ENCODE data around the gene MCC. TPM values are rescaled to one million over a fixed set of nuclear protein-coding genes. Genes with fewer than 3 reads are reported as not detected.

Gene MCC
- total RNA-seq, 4 donors from 2014 or later = 6.8 to 11.9 (median 9.0) TPM

GRCh38 chr5:113034182-113034773, 454.0 kb downstream of the MCC start:
- Histone ChIP-seq H3K36me3 (no peaks in the 10 kb centered on the region), H3K9me3 (no peaks in the 10 kb centered on the region), H3K4me3 (no peak overlapping the region), H3K27me3 (no peaks in the 10 kb centered on the region), H3K27ac (no peak overlapping the region), H3K4me1 (peaks cover 4 to 6% of the 10 kb centered on the region in 2 donors)
- no peak for TF ChIP-seq POLR2A (IDR thresholded peaks at IDR 0.05)
- TF ChIP-seq CTCF (IDR thresholded peaks at IDR 0.05 in 4 of 5, conservative IDR thresholded peaks at IDR 0.05 in 1 of 5) = no peak
- intact Hi-C loops (cut with DNase I; ENCODE audit: low total_unique reads) (no loop called here), in situ Hi-C loops (cut with MboI; ENCODE audit: low sequenced_read_pairs in 4 of 4) (loop anchor here in 1 of 4 donors (25.0 kb wide), 1 partner anchor 478 kb away; the partner anchor contains the start of gene YTHDC2)
- DNase-seq = no peak
- no peak for ATAC-seq

GRCh38 chr5:113031557-113031956, 456.7 kb downstream of the MCC start:
- no peak for DNase-seq
- TF ChIP-seq POLR2A (IDR thresholded peaks at IDR 0.05) (no peak), CTCF (IDR thresholded peaks at IDR 0.05 in 4 of 5, conservative IDR thresholded peaks at IDR 0.05 in 1 of 5) (no peak)
- ATAC-seq = no peak
- no peaks in the 10 kb centered on the region for H3K27me3 ChIP-seq
- peaks cover 4 to 6% of the 10 kb centered on the region in 2 donors for H3K4me1 ChIP-seq
- no peaks in the 10 kb centered on the region for H3K9me3 ChIP-seq
- in situ Hi-C loops (cut with MboI; ENCODE audit: low sequenced_read_pairs in 4 of 4) (loop anchor here in 1 of 4 donors (25.0 kb wide), 1 partner anchor 481 kb away; the partner anchor contains the start of gene YTHDC2), intact Hi-C loops (cut with DNase I; ENCODE audit: low total_unique reads) (no loop called here)
- H3K36me3 ChIP-seq = peaks cover 0 to 24% of the 10 kb centered on the region in 2 donors
- H3K27ac ChIP-seq = no peak overlapping the region
- no peak overlapping the region for H3K4me3 ChIP-seq

GRCh38 chr5:113031104-113031503, 457.1 kb downstream of the MCC start:
- Histone ChIP-seq H3K4me1 (peaks cover 4 to 6% of the 10 kb centered on the region in 2 donors), H3K27me3 (no peaks in the 10 kb centered on the region), H3K9me3 (no peaks in the 10 kb centered on the region), H3K27ac (no peak overlapping the region), H3K4me3 (no peak overlapping the region), H3K36me3 (peaks cover 0 to 29% of the 10 kb centered on the region in 2 donors)
- DNase-seq (no peak), ATAC-seq (no peak)
- in situ Hi-C loops (cut with MboI; ENCODE audit: low sequenced_read_pairs in 4 of 4) = loop anchor here in 1 of 4 donors (25.0 kb wide), 1 partner anchor 481 kb away; the partner anchor contains the start of gene YTHDC2
- no peak for TF ChIP-seq POLR2A (IDR thresholded peaks at IDR 0.05)
- no peak for TF ChIP-seq CTCF (IDR thresholded peaks at IDR 0.05 in 4 of 5, conservative IDR thresholded peaks at IDR 0.05 in 1 of 5)
- intact Hi-C loops (cut with DNase I; ENCODE audit: low total_unique reads) = no loop called here

- intact Hi-C loops (cut with DNase I; ENCODE audit: low total_unique reads) (no loop called here), in situ Hi-C loops (cut with MboI; ENCODE audit: low sequenced_read_pairs in 4 of 4) (loop anchor here in 1 of 4 donors (25.0 kb wide), 1 partner anchor 483 kb away; the partner anchor contains the start of gene YTHDC2)
- no peak for TF ChIP-seq CTCF (IDR thresholded peaks at IDR 0.05 in 4 of 5, conservative IDR thresholded peaks at IDR 0.05 in 1 of 5)
- no peak for TF ChIP-seq POLR2A (IDR thresholded peaks at IDR 0.05)
- H3K4me3 ChIP-seq = no peak overlapping the region
- H3K4me1 ChIP-seq = peaks cover 4 to 6% of the 10 kb centered on the region in 2 donors
- no peaks in the 10 kb centered on the region for H3K9me3 ChIP-seq
- H3K36me3 ChIP-seq = peaks cover 0 to 31% of the 10 kb centered on the region in 2 donors
- H3K27me3 ChIP-seq = no peaks in the 10 kb centered on the region
- no peak overlapping the region for H3K27ac ChIP-seq
- DNase-seq (no peak), ATAC-seq (no peak)
Measured at GRCh38 chr5:113029614-113030013, 458.6 kb downstream of the MCC start.
